Kidney epithelial cell (primary cell): ENCODE results near the gene MAST2. TPM values are rescaled to one million over a fixed set of nuclear protein-coding genes. Genes with fewer than 3 reads are reported as not detected.

Experiments used
- DNase-seq: peaks from one replicate; pipeline ENCODE4 v3.0.0-alpha.2; 2010; ENCODE audit warnings: low read depth
- H3K27me3 ChIP-seq: 2 replicates; pipeline ENCODE4 v1.6.0; 2011; ENCODE audit warnings: low read length; ENCODE audit not compliant: control insufficient read depth, insufficient read depth
- H3K36me3 ChIP-seq: 2 replicates; pipeline ENCODE4 v1.5.1; 2011; ENCODE audit warnings: low read length; ENCODE audit not compliant: control insufficient read depth, insufficient read depth
- H3K4me3 ChIP-seq: 2 replicates; pipeline ENCODE4 v1.5.1; 2011; ENCODE audit warnings: low read depth, mild to moderate bottlenecking, control low read depth, low read length
- CTCF ChIP-seq: IDR thresholded peaks from 2 replicates; pipeline ENCODE4 v1.5.1; 2011; ENCODE audit warnings: mild to moderate bottlenecking, moderate library complexity, low read length, control low read depth, inconsistent platforms; ENCODE audit not compliant: insufficient read depth, poor library complexity, severe bottlenecking
- total RNA-seq: library from RNA; depleted of rRNA; stranded (reverse); fragments of >200 nt; gene quantifications from 2 replicates; pipeline ENCODE4 v1.2.3, GENCODE V29; 2015

Gene MAST2
- total RNA-seq, 1 donor from 2014 or later: 26.6 TPM

- H3K4me3 ChIP-seq: no peak overlapping the region
- H3K36me3 ChIP-seq: no peaks in the 10 kb centered on the region
- DNase-seq: no peak
- TF ChIP-seq CTCF: no peak
- no peaks in the 10 kb centered on the region for H3K27me3 ChIP-seq
Measured at GRCh38 chr1:45979074-45979777, 175.8 kb downstream of the MAST2 start.

- Histone ChIP-seq H3K36me3 (no peaks in the 10 kb centered on the region), H3K4me3 (no peak overlapping the region), H3K27me3 (no peaks in the 10 kb centered on the region)
- no peak for DNase-seq
- no peak for TF ChIP-seq CTCF
Measured at GRCh38 chr1:45979778-45980176, 176.4 kb downstream of the MAST2 start.

- H3K27me3 ChIP-seq: no peaks in the 10 kb centered on the region
- H3K36me3 ChIP-seq: no peaks in the 10 kb centered on the region
- no peak for DNase-seq
- no peak overlapping the region for H3K4me3 ChIP-seq
- no peak for TF ChIP-seq CTCF
Measured at GRCh38 chr1:45982359-45982758, 178.9 kb downstream of the MAST2 start.

- no peak overlapping the region for H3K4me3 ChIP-seq
- H3K36me3 ChIP-seq: no peaks in the 10 kb centered on the region
- no peak for DNase-seq
- TF ChIP-seq CTCF: no peak
- no peaks in the 10 kb centered on the region for H3K27me3 ChIP-seq
Measured at GRCh38 chr1:45983967-45984366, 180.6 kb downstream of the MAST2 start.

- Histone ChIP-seq H3K27me3 (no peaks in the 10 kb centered on the region), H3K36me3 (no peaks in the 10 kb centered on the region), H3K4me3 (no peak overlapping the region)
- DNase-seq: no peak
- no peak for TF ChIP-seq CTCF
Measured at GRCh38 chr1:45987204-45987603, 183.8 kb downstream of the MAST2 start.

GRCh38 chr1:45989249-45989648 lies 185.8 kb downstream of the MAST2 start:
- no peak for TF ChIP-seq CTCF
- DNase-seq: no peak
- no peak overlapping the region for H3K4me3 ChIP-seq
- H3K36me3 ChIP-seq: no peaks in the 10 kb centered on the region
- H3K27me3 ChIP-seq: no peaks in the 10 kb centered on the region
